GM12874 (cell line): ENCODE data around the gene TTC28.

Experiments used
- TF ChIP-seq, protein P1 (sequence below): IDR thresholded peaks from 2 replicates; pipeline ENCODE4 v1.5.1; 2011; ENCODE audit warnings: low read depth, mild to moderate bottlenecking, control low read depth, low read length, moderate library complexity; ENCODE audit not compliant: insufficient read depth

TTC28 gene

DNA sequence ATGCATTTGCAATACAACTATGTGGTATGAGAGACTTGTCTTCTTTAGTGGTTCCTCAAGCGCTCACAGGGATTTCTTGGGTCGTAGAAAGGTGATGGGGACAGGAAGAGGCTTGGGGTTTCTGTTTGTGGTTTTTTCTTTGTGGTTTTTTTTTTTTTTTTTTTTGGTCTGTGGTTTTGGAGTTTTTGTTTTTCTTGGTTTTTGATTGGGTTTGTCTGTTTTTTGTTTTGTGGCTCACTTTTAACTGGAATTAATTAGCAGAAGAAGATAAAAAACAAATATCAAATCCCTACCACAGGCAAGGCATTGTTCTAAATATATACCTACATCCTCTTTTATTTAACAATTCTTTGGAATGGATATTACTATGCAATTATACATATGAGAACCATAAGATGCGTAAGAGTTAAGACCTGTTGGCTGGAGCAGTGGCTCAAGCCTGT, 5.5 kb downstream of the TTC28 start:
- TF ChIP-seq, protein P1, sequence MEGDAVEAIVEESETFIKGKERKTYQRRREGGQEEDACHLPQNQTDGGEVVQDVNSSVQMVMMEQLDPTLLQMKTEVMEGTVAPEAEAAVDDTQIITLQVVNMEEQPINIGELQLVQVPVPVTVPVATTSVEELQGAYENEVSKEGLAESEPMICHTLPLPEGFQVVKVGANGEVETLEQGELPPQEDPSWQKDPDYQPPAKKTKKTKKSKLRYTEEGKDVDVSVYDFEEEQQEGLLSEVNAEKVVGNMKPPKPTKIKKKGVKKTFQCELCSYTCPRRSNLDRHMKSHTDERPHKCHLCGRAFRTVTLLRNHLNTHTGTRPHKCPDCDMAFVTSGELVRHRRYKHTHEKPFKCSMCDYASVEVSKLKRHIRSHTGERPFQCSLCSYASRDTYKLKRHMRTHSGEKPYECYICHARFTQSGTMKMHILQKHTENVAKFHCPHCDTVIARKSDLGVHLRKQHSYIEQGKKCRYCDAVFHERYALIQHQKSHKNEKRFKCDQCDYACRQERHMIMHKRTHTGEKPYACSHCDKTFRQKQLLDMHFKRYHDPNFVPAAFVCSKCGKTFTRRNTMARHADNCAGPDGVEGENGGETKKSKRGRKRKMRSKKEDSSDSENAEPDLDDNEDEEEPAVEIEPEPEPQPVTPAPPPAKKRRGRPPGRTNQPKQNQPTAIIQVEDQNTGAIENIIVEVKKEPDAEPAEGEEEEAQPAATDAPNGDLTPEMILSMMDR = no peak

DNA sequence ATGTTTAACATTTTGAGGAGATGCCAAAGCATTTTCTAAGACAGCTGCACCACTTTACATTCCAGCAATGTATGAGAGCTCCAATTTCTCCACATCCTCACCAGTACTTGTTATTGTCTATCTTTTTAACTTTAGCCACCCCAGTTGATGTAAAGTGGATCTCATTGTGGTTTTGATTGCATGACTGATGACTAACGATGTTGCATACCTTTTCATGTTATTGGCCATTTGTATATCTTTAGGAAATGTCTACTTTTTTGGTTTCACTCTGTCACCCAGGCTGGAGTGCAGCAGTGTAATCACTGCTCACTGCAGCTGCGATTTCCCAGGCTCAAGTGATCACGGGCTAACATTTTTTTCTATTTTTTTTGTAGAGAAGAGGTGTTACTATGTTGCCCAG, 8.9 kb downstream of the TTC28 start:
- TF ChIP-seq, protein P1 = no peak

DNA sequence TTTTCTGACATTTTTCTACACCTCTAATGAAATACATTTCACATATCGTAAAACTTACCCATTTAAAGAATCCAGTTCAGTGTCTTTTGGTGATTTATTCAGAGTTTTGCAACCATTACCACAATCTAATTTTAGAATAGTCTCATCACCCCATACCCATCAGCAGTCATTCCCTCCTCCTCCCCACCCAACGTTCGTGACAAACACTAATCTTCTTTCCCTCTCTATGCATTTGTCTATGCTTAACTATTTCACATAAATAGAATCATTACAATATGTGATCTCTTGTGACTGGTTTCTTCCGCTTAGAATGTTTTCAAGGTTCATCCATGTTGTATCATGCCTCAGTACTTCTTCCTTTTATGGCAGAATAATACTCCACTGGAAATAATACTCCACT, 9.5 kb downstream of the TTC28 start:
- TF ChIP-seq, protein P1 = no peak

DNA sequence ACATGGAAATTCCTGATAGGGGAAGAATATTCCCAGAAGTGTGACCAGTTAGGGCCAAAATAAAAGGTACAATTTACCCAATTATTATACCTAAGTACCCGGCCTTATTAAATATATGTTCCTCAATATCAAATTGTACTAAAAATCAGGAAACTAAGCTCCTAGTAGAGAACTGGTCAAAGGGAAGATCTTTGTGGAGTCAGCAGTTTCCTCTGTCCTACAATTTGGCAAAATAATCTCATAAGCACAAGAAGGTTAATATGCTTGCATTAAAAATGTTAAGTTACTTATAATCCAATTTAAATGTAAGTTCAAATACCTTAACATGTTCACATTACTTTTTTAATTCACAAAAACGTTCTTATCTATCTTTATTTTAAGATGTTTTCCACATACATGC, 10.3 kb downstream of the TTC28 start:
- TF ChIP-seq, protein P1 = no peak

DNA sequence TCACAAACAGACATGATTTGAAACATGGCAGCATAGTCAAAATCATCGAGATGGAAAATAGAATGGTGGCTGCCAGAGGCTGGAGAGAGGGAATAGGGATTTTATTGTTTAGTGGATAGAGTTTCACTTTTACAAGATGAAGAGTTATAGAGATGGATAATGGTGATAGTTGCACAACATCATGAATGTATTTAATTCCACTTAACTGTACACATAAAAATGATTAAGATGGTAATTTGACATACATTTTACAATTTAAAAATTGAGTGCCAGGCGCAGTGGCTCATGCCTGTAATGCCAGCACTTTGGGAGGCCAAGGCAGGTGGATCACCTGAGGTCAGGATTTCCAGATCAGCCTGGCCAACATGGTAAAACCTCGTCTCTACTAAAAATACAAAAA, 21.2 kb downstream of the TTC28 start:
- TF ChIP-seq, protein P1 = no peak

DNA sequence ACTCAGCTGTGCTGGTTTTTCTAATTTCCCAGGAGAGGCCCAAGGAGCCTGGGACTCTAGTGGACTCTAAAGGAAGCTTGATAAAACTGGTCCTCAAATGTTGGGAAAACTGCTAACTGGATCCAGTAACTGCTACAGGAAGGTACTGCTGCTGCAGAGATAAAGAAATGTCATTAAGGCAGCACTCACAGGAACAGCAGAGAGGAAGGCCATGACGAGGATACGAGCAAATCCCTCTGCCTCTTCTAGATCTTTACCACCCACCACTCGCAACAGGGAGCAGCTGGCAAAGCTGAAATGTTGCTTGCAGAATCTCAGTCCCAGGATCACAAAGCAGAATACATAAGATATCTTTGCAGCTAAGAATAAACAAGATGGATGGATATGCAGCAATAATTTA, 23.5 kb downstream of the TTC28 start:
- TF ChIP-seq, protein P1 = no peak

DNA sequence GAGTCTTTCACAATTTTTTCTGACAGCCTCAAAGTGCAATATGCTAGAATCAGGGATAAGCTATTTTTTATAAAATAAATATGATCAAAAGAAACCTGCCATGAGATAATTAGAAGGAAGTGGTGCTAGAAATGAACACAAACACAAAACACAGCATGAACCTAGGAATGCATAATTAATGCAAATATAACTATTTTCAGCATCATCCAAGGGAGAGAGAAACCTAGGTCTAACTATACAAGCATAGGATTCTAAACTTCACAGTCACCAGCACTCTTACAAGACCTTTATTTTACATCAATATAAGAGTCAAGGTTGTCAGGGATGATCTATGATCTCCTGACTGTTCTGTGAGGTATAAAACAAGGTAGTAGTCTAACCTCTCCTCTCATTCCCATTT, 29.2 kb downstream of the TTC28 start:
- TF ChIP-seq, protein P1 = no peak

DNA sequence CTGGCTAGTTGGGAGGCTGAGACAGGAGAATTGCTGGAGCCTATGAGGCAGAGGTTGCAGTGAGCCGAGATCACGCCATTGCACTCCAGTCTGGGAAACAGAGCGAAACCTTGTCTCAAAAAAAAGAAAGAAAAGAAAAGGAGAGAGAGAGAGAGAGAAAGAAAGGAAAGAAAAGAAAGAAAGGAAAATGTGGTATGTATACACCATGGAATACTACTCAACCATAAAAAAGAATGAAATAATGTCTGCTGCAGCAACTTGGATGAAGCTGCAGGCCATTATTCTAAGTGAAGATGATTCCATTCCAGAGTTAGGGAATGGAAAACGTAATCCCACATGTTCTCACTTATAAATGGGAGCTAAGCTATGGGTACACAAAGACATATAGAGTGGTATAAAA, 30.8 kb downstream of the TTC28 start:
- TF ChIP-seq, protein P1 = no peak
